ENCODE measurements around the gene AFM. TPM values are rescaled to one million over a fixed set of nuclear protein-coding genes. Genes with fewer than 3 reads are reported as not detected.
A peak's percentile ranks its signal among the peaks of the same experiment; 100 is the strongest.
"Not testable (repeated sequence)": the region's sequence is repeated elsewhere in the genome, so short reads cannot be mapped to it uniquely, and the experiment has no call there.

The AFM gene
- total RNA-seq, 1 donor from 2014 or later, result not detected

GRCh38 chr4:73541251-73541650, 59.7 kb downstream of the AFM start:
- peak; percentile 32 for FAIRE-seq
- Histone ChIP-seq H3K36me3 (ENCODE audit: control insufficient read depth, insufficient read depth, low read length) (no peaks in the 10 kb centered on the region), H3K4me3 (ENCODE audit: low read depth, low read length) (no peak overlapping the region), H3K27me3 (ENCODE audit: control insufficient read depth, insufficient read depth, low read length) (no peaks in the 10 kb centered on the region)
- TF ChIP-seq CTCF (IDR thresholded peaks at IDR 0.05; ENCODE audit: insufficient read depth, low read length, severe bottlenecking), result no peak
- DNase-seq (ENCODE audit: low read depth), result no peak

- H3K36me3 ChIP-seq (ENCODE audit: control insufficient read depth, insufficient read depth, low read length), result no peaks in the 10 kb centered on the region
- DNase-seq (ENCODE audit: low read depth) (no peak), FAIRE-seq (no peak)
- TF ChIP-seq CTCF (IDR thresholded peaks at IDR 0.05; ENCODE audit: insufficient read depth, low read length, severe bottlenecking), result no peak
- H3K27me3 ChIP-seq (ENCODE audit: control insufficient read depth, insufficient read depth, low read length), result no peaks in the 10 kb centered on the region
- H3K4me3 ChIP-seq (ENCODE audit: low read depth, low read length), result no peak overlapping the region
Measured at GRCh38 chr4:73544620-73545019, 63.1 kb downstream of the AFM start.

GRCh38 chr4:73550865-73551264, 69.3 kb downstream of the AFM start:
- not testable (repeated sequence) for DNase-seq (ENCODE audit: low read depth); H3K27me3 ChIP-seq (ENCODE audit: control insufficient read depth, insufficient read depth, low read length); FAIRE-seq

More at GRCh38 chr4:73550865-73551264, 69.3 kb downstream of the AFM start:
- not testable (repeated sequence) for H3K4me3 ChIP-seq (ENCODE audit: low read depth, low read length); H3K36me3 ChIP-seq (ENCODE audit: control insufficient read depth, insufficient read depth, low read length)

Other genes with a start within 250 kb of the AFM start
- gene ANKRD17, start 222.9 kb upstream of the AFM start, total RNA-seq, result 41.9 and 45.6 TPM in 2 replicates
- gene ALB, start 77.5 kb upstream of the AFM start, total RNA-seq, result not detected in 2 replicates
- gene AFP, start 45.5 kb upstream of the AFM start, total RNA-seq, result not detected in 2 replicates
- 7.4 and 14.8 TPM in 2 replicates for gene RASSF6, start 138.7 kb downstream of the AFM start, total RNA-seq